ENCODE data around the gene REEP1. TPM values are rescaled to one million over a fixed set of nuclear protein-coding genes. Genes with fewer than 3 reads are reported as not detected.

The REEP1 gene
- total and polyA plus RNA-seq, 2 of the 8 experiments (the other 6 are each of a cell fraction or from before 2014, with no cell fraction given): 0.74 to 1.5 TPM

- no peaks in the 10 kb centered on the region for H3K79me1 ChIP-seq (ENCODE audit: low read depth, low read length)
- H3K27me3 ChIP-seq (replicated peaks in 1 of 4; ENCODE audit: control insufficient read depth in 3 of 4, extremely low read depth in 1 of 4, insufficient read depth in 3 of 4, low read length in 3 of 4): peaks cover 8 to 14% (median 11%) of the 10 kb centered on the region in 4 experiments
- no peak overlapping the region for H3K14ac ChIP-seq (ENCODE audit: insufficient read length)
- H3K56ac ChIP-seq (replicated peaks; ENCODE audit: insufficient read length, low read depth, low read length): no peak overlapping the region
- no peak overlapping the region for H3K4me3 ChIP-seq (ENCODE audit: extremely low read depth in 1 of 4, insufficient read depth in 2 of 4, low read depth in 3 of 4, low read length in 4 of 4)
- no peak overlapping the region for H3K27ac ChIP-seq (ENCODE audit: low read depth, low read length)
- no peak overlapping the region for H3K18ac ChIP-seq (ENCODE audit: extremely low read depth, low read length)
- H3K79me2 ChIP-seq (ENCODE audit: control insufficient read depth in 1 of 2, insufficient read depth in 2 of 2, low read length in 2 of 2): no peaks in the 10 kb centered on the region
- no peak overlapping the region for H2BK12ac ChIP-seq (ENCODE audit: low read depth, low read length)
- H3K4me1 ChIP-seq (replicated peaks in 1 of 4; ENCODE audit: control insufficient read depth in 3 of 4, insufficient read depth in 4 of 4, low read length in 3 of 4): peaks cover 0 to 3% (median under 1%) of the 10 kb centered on the region in 4 experiments; a peak in 5 of 7 replicates
- H2BK120ac ChIP-seq (replicated peaks; ENCODE audit: low read depth, low read length): no peak overlapping the region
- H4K8ac ChIP-seq (ENCODE audit: extremely low read depth, insufficient read depth, low read length): no peak overlapping the region
- H3K36me3 ChIP-seq (ENCODE audit: control insufficient read depth in 2 of 4, insufficient read depth in 4 of 4, low read length in 3 of 4): no peaks in the 10 kb centered on the region
- DNase-seq (ENCODE audit: low read depth in 1 of 2, low spot score in 2 of 2) (no peak), FAIRE-seq (no peak)
- ChIA-PET CTCF (ENCODE audit: partially characterized antibody) (interaction anchor here (1.1 to 1.6 kb wide), 3 partner anchors 32 to 42 kb away, joined by 3 to 4 read pairs (median 3); no protein-coding TSS in a partner anchor), POLR2A (ENCODE audit: partially characterized antibody) (no interaction called here)
- H3K9me3 ChIP-seq (ENCODE audit: insufficient read depth in 2 of 2, low read depth in 1 of 2, low read length in 1 of 2): peaks cover 0 to 2% of the 10 kb centered on the region in 2 experiments; a peak in 1 of 4 replicates
- H3K4ac ChIP-seq (replicated peaks; ENCODE audit: insufficient read length, low read depth, low read length): no peak overlapping the region
- no peak overlapping the region for H3K4me2 ChIP-seq (ENCODE audit: insufficient read depth in 1 of 2, low read depth in 2 of 2, low read length in 2 of 2)
- no peak overlapping the region for H2BK5ac ChIP-seq (ENCODE audit: low read depth, low read length)
- no peak overlapping the region for H2BK15ac ChIP-seq (ENCODE audit: low read length)
- H2AFZ ChIP-seq (ENCODE audit: low read length): no peak overlapping the region
- 72 to 100% methylated on average over 1 to 2 of the region's 3 CpGs for WGBS, 2 experiments (ENCODE audit: extremely low coverage in 1 of 2, insufficient coverage in 1 of 2, insufficient read length in 1 of 2, insufficient replicate concordance in 2 of 2, low coverage in 1 of 2, low lambda C conversion rate in 2 of 2, missing lambda C conversion rate in 1 of 2)
- H4K5ac ChIP-seq (ENCODE audit: insufficient read length, low read depth, low read length): no peak overlapping the region
- no peaks in the 10 kb centered on the region; the same call in 1 of the 2 replicates for H3K23me2 ChIP-seq (ENCODE audit: low read depth, low read length)
- no peak overlapping the region for H2BK20ac ChIP-seq (ENCODE audit: low read length)
- H4K91ac ChIP-seq (replicated peaks; ENCODE audit: insufficient read length, low read length): no peak overlapping the region
- no peak overlapping the region for H2AK5ac ChIP-seq (ENCODE audit: low read depth, low read length)
- H3K23ac ChIP-seq (ENCODE audit: insufficient read length): no peak overlapping the region
- H4K20me1 ChIP-seq (replicated peaks in 1 of 2; ENCODE audit: control insufficient read depth in 1 of 2, insufficient read depth in 2 of 2, low read length in 2 of 2): peaks cover 1 to 2% of the 10 kb centered on the region in 2 experiments
- no peak overlapping the region; a peak in 1 of 7 replicates for H3K9ac ChIP-seq (replicated peaks in 1 of 4; ENCODE audit: extremely low read depth in 1 of 4, low read depth in 3 of 4, low read length in 3 of 4)
- TF ChIP-seq CBX5 (IDR thresholded peaks at IDR 0.05; ENCODE audit: low read depth, low read length) (no peak), NANOG (IDR thresholded peaks at IDR 0.05; ENCODE audit: insufficient read depth, low read depth, low read length, poor library complexity, severe bottlenecking) (no peak), CBX8 (IDR thresholded peaks at IDR 0.05; ENCODE audit: borderline replicate concordance, low read depth, low read length) (no peak), POLR2A (IDR thresholded peaks at IDR 0.05; ENCODE audit: control extremely low read depth in 1 of 2, low read depth in 2 of 2, low read length in 2 of 2) (no peak), ATF3 (IDR thresholded peaks at IDR 0.05; ENCODE audit: insufficient read depth, low read depth, low read length) (no peak), EZH2 (IDR thresholded peaks at IDR 0.05; ENCODE audit: low read depth, low read length, severe bottlenecking) (no peak), EP300 (IDR thresholded peaks at IDR 0.05; ENCODE audit: borderline replicate concordance in 1 of 2, low read depth in 2 of 2, low read length in 2 of 2) (no peak), BCL11A (IDR thresholded peaks at IDR 0.05; ENCODE audit: low read depth in 2 of 2, low read length in 2 of 2) (no peak), SIN3A (conservative IDR thresholded peaks at IDR 0.05 in 1 of 2, IDR thresholded peaks at IDR 0.05 in 1 of 2; ENCODE audit: low read depth in 1 of 2, low read length in 2 of 2) (no peak), NRF1 (IDR thresholded peaks at IDR 0.05; ENCODE audit: low read depth, low read length) (no peak), ATF2 (IDR thresholded peaks at IDR 0.05; ENCODE audit: low read length) (no peak)
Measured at GRCh38 chr2:86331384-86331783, 6.0 kb downstream of the REEP1 start.

Data from H1 (cell line).